ENCODE data around the gene ACOT2. TPM values are rescaled to one million over a fixed set of nuclear protein-coding genes. Genes with fewer than 3 reads are reported as not detected.

Gene ACOT2
- total and polyA plus RNA-seq, 10 of the 15 experiments (the other 5 are each of a cell fraction or from before 2014, with no cell fraction given), result 9.6 to 41.9 (median 22.8) TPM

- TF ChIP-seq, protein P1, sequence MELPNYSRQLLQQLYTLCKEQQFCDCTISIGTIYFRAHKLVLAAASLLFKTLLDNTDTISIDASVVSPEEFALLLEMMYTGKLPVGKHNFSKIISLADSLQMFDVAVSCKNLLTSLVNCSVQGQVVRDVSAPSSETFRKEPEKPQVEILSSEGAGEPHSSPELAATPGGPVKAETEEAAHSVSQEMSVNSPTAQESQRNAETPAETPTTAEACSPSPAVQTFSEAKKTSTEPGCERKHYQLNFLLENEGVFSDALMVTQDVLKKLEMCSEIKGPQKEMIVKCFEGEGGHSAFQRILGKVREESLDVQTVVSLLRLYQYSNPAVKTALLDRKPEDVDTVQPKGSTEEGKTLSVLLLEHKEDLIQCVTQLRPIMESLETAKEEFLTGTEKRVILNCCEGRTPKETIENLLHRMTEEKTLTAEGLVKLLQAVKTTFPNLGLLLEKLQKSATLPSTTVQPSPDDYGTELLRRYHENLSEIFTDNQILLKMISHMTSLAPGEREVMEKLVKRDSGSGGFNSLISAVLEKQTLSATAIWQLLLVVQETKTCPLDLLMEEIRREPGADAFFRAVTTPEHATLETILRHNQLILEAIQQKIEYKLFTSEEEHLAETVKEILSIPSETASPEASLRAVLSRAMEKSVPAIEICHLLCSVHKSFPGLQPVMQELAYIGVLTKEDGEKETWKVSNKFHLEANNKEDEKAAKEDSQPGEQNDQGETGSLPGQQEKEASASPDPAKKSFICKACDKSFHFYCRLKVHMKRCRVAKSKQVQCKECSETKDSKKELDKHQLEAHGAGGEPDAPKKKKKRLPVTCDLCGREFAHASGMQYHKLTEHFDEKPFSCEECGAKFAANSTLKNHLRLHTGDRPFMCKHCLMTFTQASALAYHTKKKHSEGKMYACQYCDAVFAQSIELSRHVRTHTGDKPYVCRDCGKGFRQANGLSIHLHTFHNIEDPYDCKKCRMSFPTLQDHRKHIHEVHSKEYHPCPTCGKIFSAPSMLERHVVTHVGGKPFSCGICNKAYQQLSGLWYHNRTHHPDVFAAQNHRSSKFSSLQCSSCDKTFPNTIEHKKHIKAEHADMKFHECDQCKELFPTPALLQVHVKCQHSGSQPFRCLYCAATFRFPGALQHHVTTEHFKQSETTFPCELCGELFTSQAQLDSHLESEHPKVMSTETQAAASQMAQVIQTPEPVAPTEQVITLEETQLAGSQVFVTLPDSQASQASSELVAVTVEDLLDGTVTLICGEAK (IDR thresholded peaks at IDR 0.05; ENCODE audit: borderline replicate concordance), result no peak
- TF ChIP-seq BRCA1 (IDR thresholded peaks at IDR 0.05; ENCODE audit: low read depth, low read length), result no peak
- TF ChIP-seq RUNX3 (IDR thresholded peaks at IDR 0.05; ENCODE audit: low read length), result 0 out of 2 replicates have a peak, but pooled peaks have one; percentile 27
- TF ChIP-seq, protein P2, sequence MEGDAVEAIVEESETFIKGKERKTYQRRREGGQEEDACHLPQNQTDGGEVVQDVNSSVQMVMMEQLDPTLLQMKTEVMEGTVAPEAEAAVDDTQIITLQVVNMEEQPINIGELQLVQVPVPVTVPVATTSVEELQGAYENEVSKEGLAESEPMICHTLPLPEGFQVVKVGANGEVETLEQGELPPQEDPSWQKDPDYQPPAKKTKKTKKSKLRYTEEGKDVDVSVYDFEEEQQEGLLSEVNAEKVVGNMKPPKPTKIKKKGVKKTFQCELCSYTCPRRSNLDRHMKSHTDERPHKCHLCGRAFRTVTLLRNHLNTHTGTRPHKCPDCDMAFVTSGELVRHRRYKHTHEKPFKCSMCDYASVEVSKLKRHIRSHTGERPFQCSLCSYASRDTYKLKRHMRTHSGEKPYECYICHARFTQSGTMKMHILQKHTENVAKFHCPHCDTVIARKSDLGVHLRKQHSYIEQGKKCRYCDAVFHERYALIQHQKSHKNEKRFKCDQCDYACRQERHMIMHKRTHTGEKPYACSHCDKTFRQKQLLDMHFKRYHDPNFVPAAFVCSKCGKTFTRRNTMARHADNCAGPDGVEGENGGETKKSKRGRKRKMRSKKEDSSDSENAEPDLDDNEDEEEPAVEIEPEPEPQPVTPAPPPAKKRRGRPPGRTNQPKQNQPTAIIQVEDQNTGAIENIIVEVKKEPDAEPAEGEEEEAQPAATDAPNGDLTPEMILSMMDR (IDR thresholded peaks at IDR 0.05 in 2 of 3, conservative IDR thresholded peaks at IDR 0.05 in 1 of 3; ENCODE audit: control insufficient read depth in 2 of 3, extremely low read depth in 1 of 3, insufficient read depth in 1 of 3, low read depth in 3 of 3, low read length in 3 of 3), result no peak
- TF ChIP-seq BACH1 (IDR thresholded peaks at IDR 0.05; ENCODE audit: borderline replicate concordance), result no peak
- TF ChIP-seq CEBPB (IDR thresholded peaks at IDR 0.05; ENCODE audit: borderline replicate concordance in 1 of 2, low read depth in 2 of 2, low read length in 2 of 2), result no peak
Measured at GRCh38 chr14:73606271-73606670, 37.3 kb downstream of the ACOT2 start (continued).

GRCh38 chr14:73607241-73607640 lies 38.2 kb downstream of the ACOT2 start:
- H3K4me3 ChIP-seq, result no peak overlapping the region
- ChIA-PET RAD21 (ENCODE audit: unreplicated experiment) (no interaction called here), CTCF (no interaction called here), SMC1A (ENCODE audit: uncharacterized antibody, unreplicated experiment) (no interaction called here), POLR2A (interaction anchor here (0.5 kb wide), 1 partner anchor 28 kb away, joined by 3 read pairs; no protein-coding TSS in a partner anchor)
- no peak for DNase-seq (ENCODE audit: low read depth, low spot score)
- ATAC-seq, result no peak
- no TSS peak for BruUV-seq (replicated peaks)
- no peaks in the 10 kb centered on the region for H3K79me2 ChIP-seq (ENCODE audit: control insufficient read depth, insufficient read depth, low read length)
- TF ChIP-seq TARDBP (IDR thresholded peaks at IDR 0.05; ENCODE audit: borderline replicate concordance), result no peak
- TF ChIP-seq, protein P3, sequence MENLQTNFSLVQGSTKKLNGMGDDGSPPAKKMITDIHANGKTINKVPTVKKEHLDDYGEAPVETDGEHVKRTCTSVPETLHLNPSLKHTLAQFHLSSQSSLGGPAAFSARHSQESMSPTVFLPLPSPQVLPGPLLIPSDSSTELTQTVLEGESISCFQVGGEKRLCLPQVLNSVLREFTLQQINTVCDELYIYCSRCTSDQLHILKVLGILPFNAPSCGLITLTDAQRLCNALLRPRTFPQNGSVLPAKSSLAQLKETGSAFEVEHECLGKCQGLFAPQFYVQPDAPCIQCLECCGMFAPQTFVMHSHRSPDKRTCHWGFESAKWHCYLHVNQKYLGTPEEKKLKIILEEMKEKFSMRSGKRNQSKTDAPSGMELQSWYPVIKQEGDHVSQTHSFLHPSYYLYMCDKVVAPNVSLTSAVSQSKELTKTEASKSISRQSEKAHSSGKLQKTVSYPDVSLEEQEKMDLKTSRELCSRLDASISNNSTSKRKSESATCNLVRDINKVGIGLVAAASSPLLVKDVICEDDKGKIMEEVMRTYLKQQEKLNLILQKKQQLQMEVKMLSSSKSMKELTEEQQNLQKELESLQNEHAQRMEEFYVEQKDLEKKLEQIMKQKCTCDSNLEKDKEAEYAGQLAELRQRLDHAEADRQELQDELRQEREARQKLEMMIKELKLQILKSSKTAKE (IDR thresholded peaks at IDR 0.05; ENCODE audit: low read depth, poor library complexity, severe bottlenecking), result no peak
- H3K4me1 ChIP-seq (ENCODE audit: control insufficient read depth, insufficient read depth, low read length), result no peaks in the 10 kb centered on the region
- in situ Hi-C loops (cut with MboI) (no loop called here), intact Hi-C loops (cut with micrococcal nuclease; ENCODE audit: unreplicated experiment) (no loop called here)
- H4K20me1 ChIP-seq (ENCODE audit: control insufficient read depth, insufficient read depth), result no peaks in the 10 kb centered on the region
- no peak overlapping the region for H3K4me2 ChIP-seq (ENCODE audit: control insufficient read depth, insufficient read depth)
- no peak overlapping the region for H3K27ac ChIP-seq (ENCODE audit: control insufficient read depth, insufficient read depth)
- WGBS (ENCODE audit: insufficient coverage, insufficient replicate concordance, low lambda C conversion rate, missing lambda C conversion rate), result 100% methylated on average over 1 of the region's 1 CpG
- H3K9me3 ChIP-seq (replicated peaks; ENCODE audit: control insufficient read depth, insufficient read depth, low read length), result no peaks in the 10 kb centered on the region; the same call in 2 of the 3 replicates
- no peak for FAIRE-seq
- no peak overlapping the region for H2AFZ ChIP-seq (ENCODE audit: control insufficient read depth, low read depth, low read length)
- no peaks in the 10 kb centered on the region for H3K36me3 ChIP-seq (ENCODE audit: control insufficient read depth in 2 of 2, insufficient read depth in 2 of 2, low read length in 1 of 2)
- H3K9ac ChIP-seq (ENCODE audit: control insufficient read depth, insufficient read depth, low read length), result no peak overlapping the region
- H3K27me3 ChIP-seq (replicated peaks in 1 of 2; ENCODE audit: control insufficient read depth in 2 of 2, insufficient read depth in 2 of 2, low read length in 1 of 2), result peaks cover 0 to 5% of the 10 kb centered on the region in 2 experiments; a peak in 1 of 4 replicates

Data from GM12878 (cell line).